AG04449 (cell line): ENCODE data around the gene OR1G1.
"Not testable (repeated sequence)": the region's sequence is repeated elsewhere in the genome, so short reads cannot be mapped to it uniquely, and the experiment has no call there.

Experiments used
- CTCF ChIA-PET: fragments of 350-600 bp; formaldehyde crosslinking; extraction: SDS; loops from one replicate; lab custom pipeline; 2021; ENCODE audit warnings: antibody characterized with exemption; lab: Yijun Ruan, JAX
- POLR2A ChIA-PET: fragments of 400-600, 350-600 bp; formaldehyde crosslinking; extraction: SDS; loops from one replicate; lab custom pipeline; 2020; ENCODE audit warnings: antibody characterized with exemption, inconsistent platforms; lab: Yijun Ruan, JAX
- DNase-seq: peaks from one replicate; pipeline ENCODE4 v3.0.0-alpha.2; 2010; ENCODE audit warnings: low read depth, low spot score
- H3K4me3 ChIP-seq: 2 replicates; pipeline ENCODE4 v1.5.1; 2011; ENCODE audit warnings: low read depth, mild to moderate bottlenecking, control low read depth, low read length
- CTCF ChIP-seq: IDR thresholded peaks from one replicate; pipeline ENCODE4 v1.5.1; 2011; ENCODE audit warnings: mild to moderate bottlenecking, moderate library complexity, low read length, control low read depth, inconsistent platforms; ENCODE audit not compliant: insufficient read depth; ENCODE audit errors: missing control alignments

Gene OR1G1

GRCh38 chr17:3127451-3127850 lies at the start of gene OR1G1:
Gene OR1G1 (minus strand): TSS chr17:3127551. CDS start chr17:3127551, 0 bp downstream.
- DNase-seq = no peak
- POLR2A ChIA-PET = no interaction called here
- H3K4me3 ChIP-seq = no peak within 1 kb of the TSS
- CTCF ChIA-PET = no interaction called here
- no peak for TF ChIP-seq CTCF

DNA sequence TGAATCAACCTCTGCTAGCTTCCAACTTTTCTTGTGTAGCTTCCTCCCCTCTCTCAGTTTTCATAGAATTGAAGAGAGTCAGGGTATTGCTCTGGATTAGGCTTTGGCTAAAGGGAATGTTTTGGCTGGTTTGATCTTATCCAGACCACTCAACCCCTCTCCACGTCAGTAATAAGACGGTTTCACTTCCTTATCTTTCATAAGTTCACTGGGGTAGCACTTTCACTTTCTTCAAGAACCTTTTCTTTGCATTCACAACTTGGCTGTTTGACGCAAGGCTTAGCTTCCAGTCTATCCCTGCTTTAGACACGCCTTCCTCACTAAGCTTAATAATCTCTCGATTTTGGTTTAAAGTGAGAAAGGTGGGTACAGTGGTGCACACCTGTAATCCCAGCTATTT lies 40.2 kb upstream of the OR1G1 start:
- no peak overlapping the region for H3K4me3 ChIP-seq
- ChIA-PET CTCF (no interaction called here), POLR2A (no interaction called here)
- DNase-seq = no peak
- TF ChIP-seq CTCF = no peak

DNA sequence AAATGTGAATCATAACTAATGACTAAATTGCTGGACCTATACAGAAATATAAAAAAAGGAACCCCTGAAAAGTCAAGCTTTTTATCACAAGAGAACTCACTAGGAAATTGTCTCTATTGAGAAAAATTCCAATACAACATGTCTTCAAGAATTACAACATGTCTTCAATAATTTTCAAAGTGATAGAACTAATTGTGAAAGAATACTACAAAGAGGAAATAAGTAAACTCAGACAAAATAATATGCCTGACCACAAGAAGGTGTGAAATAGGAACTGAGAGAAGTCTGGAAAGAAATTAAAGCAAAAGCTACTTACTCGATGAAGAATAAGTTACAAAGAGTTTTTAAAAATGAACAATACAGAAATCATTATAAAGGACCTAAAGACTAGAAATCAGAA lies 29.9 kb upstream of the OR1G1 start:
- no peak overlapping the region for H3K4me3 ChIP-seq
- no peak for DNase-seq
- POLR2A ChIA-PET = no interaction called here
- CTCF ChIA-PET = no interaction called here
- no peak for TF ChIP-seq CTCF

DNA sequence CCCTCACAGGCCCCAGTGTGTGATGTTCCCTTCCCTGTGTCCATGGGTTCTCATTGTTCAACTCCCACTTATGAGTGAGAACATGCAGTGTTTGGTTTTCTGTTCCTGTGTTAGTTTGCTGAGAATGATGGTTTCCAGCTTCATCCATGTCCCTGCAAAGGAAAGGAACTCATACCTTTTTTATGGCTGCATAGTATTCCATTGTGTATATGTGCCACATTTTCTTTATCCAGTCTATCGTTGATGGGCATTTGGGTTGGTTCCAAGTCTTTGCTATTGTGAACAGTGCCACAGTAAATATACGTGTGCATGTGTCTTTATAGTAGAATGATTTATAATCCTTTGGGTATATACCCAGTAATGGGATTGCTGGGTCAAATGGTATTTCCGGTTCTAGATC lies 10.1 kb upstream of the OR1G1 start:
- DNase-seq, H3K4me3 ChIP-seq, CTCF ChIA-PET, POLR2A ChIA-PET: not testable (repeated sequence)

DNA sequence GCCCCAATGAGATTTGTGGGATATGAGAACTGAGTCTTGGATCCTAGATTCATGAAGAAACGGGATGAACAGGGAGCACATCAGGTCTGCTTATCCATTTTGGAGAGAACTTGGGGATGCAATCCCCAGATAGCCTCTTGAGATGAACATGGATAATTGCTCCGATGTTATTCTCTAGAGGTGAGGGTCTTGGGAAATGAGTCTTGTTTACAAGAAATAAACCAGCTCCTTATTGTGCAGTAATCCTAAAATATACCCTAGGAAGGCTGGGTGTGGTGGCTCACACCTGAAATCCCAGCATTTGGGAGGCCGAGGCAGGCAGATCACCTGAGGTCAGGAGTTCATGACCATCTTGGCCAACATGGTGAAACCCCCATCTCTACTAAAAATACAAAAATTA lies 23.0 kb downstream of the OR1G1 start, which contains the start of gene OR1D2:
Gene OR1D2, minus strand, starts transcription at position 101 of the 400 bp plus-strand sequence. CDS start 11,426 bp downstream, outside the sequence.
- CTCF ChIA-PET = no interaction called here
- H3K4me3 ChIP-seq = no peak within 1 kb of the TSS
- DNase-seq = no peak
- POLR2A ChIA-PET = no interaction called here
- no peak for TF ChIP-seq CTCF
